Endothelial cell of umbilical vein (primary cell): ENCODE results near the gene ASS1.

Experiments used
- EZH2 ChIP-seq: IDR thresholded peaks from 2 replicates; pipeline ENCODE4 v1.6.1; 2012; ENCODE audit warnings: borderline replicate concordance, low read depth, mild to moderate bottlenecking, moderate library complexity, low read length, inconsistent platforms; ENCODE audit not compliant: severe bottlenecking
- POLR2A ChIP-seq: IDR thresholded peaks from 2 replicates; pipeline ENCODE4 v1.6.1; 2012; ENCODE audit warnings: low read depth, mild to moderate bottlenecking, control low read depth, low read length
- POLR2AphosphoS5 ChIP-seq: IDR thresholded peaks from 2 replicates; pipeline ENCODE4 v1.6.1; 2012; ENCODE audit warnings: low read depth, mild to moderate bottlenecking, control low read depth, low read length, moderate library complexity; ENCODE audit not compliant: insufficient read depth
- TF ChIP-seq, protein P1 (sequence below), 2 donors: IDR thresholded peaks; 1 replicate in 1 of 2; 2 replicates in 1 of 2; pipeline ENCODE4 v1.5.1; 2011; ENCODE audit warnings: low read length in 2 of 2, mild to moderate bottlenecking in 2 of 2, moderate library complexity in 2 of 2, control low read depth in 1 of 2, inconsistent platforms in 1 of 2, low read depth in 1 of 2; ENCODE audit not compliant: insufficient read depth in 1 of 2; ENCODE audit errors: extremely low read depth in 1 of 2
- TF ChIP-seq, protein P2 (sequence below): IDR thresholded peaks from 2 replicates; pipeline ENCODE4 v1.6.1; 2011; ENCODE audit not compliant: insufficient read depth, insufficient read length

DNA sequence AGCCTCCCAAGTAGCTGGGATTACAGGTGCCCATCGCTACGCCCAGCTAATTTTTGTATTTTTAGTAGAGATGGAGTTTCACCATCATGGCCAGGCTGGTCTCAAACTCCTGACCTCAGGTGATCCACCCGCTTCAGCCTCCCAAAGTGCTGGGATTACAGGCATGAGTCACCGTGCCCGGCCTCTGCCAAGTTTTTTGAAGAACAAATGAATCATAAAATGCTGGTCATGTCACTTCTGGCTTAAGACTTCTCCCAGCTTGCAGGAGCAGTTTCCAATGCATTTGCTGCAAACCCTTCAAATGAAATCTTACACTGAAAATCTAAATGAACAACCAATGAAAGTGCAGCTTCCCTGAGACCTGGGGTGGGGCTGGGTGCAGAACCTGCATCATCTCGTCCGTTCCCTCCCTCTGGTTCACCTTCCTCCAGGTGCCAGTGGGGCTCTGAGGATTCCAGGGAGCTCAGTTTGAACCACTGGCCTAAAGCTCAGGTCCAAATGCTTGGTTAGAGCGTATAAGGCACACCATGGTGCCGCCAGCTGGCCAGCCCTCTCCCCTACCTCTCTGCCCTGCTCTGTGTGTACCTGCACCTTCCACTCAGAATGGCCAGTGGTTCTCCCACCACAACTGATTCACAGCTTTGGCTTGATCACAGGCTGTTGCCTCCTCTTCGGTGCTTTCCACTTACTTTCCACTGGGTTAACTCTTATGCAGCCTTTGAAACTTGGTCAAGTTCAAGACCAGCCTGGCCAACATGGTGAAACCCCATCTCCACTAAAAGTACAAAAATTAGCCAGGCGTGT is 94.9 kb downstream of the ASS1 start:
- no peak for TF ChIP-seq POLR2A
- TF ChIP-seq, protein P1, sequence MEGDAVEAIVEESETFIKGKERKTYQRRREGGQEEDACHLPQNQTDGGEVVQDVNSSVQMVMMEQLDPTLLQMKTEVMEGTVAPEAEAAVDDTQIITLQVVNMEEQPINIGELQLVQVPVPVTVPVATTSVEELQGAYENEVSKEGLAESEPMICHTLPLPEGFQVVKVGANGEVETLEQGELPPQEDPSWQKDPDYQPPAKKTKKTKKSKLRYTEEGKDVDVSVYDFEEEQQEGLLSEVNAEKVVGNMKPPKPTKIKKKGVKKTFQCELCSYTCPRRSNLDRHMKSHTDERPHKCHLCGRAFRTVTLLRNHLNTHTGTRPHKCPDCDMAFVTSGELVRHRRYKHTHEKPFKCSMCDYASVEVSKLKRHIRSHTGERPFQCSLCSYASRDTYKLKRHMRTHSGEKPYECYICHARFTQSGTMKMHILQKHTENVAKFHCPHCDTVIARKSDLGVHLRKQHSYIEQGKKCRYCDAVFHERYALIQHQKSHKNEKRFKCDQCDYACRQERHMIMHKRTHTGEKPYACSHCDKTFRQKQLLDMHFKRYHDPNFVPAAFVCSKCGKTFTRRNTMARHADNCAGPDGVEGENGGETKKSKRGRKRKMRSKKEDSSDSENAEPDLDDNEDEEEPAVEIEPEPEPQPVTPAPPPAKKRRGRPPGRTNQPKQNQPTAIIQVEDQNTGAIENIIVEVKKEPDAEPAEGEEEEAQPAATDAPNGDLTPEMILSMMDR (IDR thresholded peaks at IDR 0.05; ENCODE audit: extremely low read depth in 1 of 2, insufficient read depth in 1 of 2, low read depth in 1 of 2, low read length in 2 of 2), result no peak
- TF ChIP-seq EZH2, result no peak
- no peak for TF ChIP-seq POLR2AphosphoS5
- TF ChIP-seq, protein P2, sequence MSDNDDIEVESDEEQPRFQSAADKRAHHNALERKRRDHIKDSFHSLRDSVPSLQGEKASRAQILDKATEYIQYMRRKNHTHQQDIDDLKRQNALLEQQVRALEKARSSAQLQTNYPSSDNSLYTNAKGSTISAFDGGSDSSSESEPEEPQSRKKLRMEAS, result no peak
